Stimulated activated CD4-positive, alpha-beta T cell treated with anti-CD3 and anti-CD28 coated beads, Interleukin-2, amount 100 ng/mL, for 48 hours (primary cell): Measurements from ENCODE around the gene PDZD8.
"Not testable (repeated sequence)": the region's sequence is repeated elsewhere in the genome, so short reads cannot be mapped to it uniquely, and the experiment has no call there.

Experiments
- DNase-seq, 2 donors: peaks; one replicate each; pipeline ENCODE4 v3.0.0-alpha.2; 2020

PDZD8 gene

DNA sequence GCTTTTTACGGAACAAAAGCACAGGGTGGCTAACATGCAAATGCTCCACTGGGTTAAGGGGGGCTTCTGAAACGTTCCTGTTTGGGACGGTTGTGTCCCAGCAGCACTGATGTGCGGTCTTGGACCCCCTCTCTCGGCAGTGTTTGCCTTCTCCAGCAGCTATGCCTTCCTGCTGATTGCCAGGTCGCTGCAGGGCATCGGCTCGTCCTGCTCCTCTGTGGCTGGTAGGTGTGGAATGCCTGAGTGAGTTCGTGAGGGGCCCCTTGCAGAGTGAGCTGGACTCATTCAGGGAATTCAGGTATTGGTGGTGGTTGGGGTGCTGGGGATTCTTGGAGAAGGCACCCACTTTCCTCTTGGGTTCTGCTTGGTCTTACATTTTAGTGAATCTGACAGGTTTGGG lies 121.3 kb downstream of the PDZD8 start:
- DNase-seq, result no peak

DNA sequence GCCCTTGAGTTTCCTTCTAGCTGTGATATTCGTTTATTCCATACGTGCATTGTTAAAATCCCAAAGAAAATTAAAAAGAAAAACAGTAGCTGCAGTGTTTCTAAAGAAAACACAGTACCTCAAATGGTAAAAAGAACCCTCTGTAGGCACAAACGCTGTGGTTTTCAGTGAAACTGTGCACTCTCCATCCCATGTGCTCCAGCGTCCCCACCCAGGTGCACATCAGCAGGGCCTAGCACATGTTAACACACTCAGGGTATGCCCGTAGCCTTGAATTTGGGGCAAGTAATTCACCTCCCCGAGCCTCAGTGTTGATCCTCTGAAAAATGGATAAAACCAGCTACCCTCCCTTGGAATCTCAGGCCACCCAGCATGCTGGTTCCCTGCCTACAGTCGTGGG lies 124.8 kb downstream of the PDZD8 start:
- DNase-seq, result no peak

DNA sequence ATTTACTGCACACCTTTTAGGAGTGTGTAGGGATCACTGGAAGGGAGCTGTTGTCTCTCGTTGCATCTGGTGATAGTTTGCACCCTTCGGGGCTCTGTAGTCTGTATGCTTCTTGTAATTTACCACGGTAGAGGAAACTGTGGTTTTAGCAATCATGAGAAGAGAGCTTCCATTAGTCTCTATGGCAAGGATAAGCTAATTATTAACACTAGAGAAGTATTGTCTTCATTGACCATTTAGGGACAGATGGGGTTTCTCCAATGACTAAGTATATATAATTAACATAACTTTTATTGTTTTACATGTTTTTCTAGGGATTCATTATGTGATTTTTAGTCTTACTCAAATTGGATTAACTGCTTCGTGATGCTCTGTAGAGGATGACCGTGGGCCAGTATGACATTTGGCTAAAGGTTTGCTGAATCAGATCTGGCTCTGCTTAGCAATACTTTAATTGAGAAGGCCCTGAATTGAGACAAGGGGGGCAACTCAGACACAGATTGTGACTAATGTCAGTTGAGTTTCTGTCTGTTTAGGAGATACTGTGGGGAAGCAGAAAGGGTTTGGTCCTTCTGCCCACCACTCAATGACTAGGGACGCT lies 125.6 kb downstream of the PDZD8 start:
- DNase-seq, result no peak

DNA sequence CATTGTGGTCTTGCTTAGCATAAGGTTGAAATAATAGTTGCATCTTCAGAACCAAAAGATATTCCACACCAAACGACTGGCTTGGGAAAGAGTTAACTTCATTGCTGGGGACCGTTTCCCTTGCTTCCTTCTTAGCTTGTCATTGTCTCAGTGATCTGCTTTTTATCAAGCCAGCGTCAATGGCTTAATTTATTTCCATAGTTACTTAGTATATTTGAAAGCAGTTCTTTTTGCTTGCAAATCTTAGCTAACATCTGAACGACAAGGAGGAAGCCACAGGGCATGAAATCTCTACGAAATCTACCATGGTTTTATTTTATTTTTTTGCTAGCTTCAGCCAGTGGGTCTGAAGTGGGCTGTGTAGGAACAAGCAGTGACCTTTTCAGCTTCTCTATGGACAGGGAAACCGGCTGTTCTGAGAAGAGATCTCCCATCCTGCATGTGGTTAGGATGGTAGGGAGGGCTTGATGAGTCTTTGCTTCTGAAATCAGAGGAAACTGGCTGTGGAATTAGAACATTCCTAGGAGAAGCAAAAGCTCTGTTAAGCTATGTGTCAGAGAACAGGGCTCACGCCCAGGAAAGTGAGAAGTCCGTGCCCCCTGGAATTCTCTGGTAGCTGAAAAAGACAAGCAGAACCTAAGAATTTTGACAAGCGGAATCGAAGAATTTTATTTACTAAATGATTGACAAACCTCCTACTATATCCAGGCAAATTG lies 126.3 kb downstream of the PDZD8 start:
- DNase-seq, result no peak

DNA sequence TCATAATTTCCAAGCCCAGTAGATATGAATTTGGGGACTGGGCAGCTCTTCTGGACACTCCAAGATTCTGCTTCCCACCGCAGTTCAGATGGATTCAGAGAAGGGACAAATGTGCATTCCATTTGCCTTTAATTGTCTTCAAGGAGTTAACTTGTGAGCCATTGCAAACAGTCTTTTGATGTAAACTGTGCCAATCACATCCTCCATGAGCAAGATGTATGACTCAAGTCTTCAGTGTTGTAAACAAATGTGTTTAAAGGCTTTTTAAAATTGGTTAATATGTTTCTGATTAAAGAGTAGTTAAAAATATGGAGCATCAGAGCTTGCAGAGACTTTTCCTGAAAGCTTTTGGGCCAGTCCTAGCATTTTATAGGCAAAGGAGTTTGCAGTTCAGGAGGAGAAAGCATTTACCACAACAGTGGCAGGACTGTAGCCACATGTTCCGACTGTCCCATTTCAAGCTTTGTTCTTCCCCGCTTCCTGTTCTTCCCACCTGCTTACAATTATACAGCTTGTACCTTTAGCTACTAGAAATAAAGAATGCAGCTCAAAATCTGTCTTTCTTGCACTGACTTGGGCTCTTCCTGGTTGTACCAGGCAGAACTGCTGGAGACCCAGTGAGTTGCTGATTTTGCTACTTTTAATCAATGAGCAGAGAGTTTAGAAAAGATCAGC lies 128.1 kb downstream of the PDZD8 start:
- DNase-seq, result no peak

DNA sequence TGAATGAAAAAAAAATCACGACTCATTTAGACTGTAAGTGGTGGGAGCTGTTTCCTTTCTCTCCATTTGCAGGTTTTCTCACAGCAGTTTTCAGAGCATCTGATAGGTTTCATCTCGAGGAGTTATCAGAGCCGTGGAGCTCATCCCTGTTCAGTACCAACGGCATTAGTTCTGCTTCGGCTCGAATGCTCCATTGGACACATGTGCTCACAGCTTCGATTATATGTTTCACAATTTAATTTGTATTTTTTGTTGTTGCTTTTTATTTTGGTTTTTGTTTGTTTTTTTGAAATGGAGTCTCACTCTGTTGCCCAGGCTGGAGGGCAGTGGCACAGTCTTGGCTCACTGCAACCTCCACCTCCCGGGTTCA lies 132.8 kb downstream of the PDZD8 start:
- no peak for DNase-seq

DNA sequence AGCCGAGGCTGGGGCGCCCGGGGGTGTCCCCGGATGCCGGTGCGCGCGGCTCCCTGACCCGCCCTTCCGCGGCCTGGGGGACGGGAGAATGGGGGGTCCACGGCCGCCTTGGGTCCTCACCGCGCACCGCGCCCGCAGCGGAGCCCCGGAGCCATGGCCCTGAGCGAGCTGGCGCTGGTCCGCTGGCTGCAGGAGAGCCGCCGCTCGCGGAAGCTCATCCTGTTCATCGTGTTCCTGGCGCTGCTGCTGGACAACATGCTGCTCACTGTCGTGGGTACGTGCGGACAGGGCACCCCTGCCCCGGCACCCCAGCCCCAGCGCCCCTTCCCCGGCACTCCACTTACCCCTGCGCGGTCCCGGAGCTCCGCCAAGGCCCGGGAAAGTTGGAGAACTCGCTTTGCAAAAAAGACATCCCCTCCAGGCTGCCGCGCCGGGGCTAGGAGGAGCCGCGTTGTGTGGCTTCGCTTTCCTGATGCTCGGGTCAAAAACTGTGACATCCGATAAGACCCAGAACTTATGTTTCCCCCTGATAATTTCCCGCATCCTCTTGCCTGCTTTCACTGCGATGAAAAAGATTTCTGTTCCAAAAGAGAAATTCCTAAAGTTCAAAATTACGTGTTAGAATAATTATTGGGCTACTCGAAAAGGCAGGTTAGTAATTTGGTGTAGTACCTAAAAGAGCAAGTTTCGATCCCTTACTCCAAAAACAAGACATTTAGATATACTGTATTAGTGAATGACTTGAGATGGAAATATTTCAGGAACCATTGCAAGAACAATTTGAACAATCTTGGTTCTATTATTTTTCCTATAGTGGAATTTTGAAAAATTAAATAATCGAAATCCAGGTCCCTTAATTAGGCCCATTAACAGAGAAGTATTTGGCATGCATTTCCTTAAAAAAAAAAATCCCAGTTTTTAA lies 133.4 kb downstream of the PDZD8 start:
- DNase-seq, result no peak

DNA sequence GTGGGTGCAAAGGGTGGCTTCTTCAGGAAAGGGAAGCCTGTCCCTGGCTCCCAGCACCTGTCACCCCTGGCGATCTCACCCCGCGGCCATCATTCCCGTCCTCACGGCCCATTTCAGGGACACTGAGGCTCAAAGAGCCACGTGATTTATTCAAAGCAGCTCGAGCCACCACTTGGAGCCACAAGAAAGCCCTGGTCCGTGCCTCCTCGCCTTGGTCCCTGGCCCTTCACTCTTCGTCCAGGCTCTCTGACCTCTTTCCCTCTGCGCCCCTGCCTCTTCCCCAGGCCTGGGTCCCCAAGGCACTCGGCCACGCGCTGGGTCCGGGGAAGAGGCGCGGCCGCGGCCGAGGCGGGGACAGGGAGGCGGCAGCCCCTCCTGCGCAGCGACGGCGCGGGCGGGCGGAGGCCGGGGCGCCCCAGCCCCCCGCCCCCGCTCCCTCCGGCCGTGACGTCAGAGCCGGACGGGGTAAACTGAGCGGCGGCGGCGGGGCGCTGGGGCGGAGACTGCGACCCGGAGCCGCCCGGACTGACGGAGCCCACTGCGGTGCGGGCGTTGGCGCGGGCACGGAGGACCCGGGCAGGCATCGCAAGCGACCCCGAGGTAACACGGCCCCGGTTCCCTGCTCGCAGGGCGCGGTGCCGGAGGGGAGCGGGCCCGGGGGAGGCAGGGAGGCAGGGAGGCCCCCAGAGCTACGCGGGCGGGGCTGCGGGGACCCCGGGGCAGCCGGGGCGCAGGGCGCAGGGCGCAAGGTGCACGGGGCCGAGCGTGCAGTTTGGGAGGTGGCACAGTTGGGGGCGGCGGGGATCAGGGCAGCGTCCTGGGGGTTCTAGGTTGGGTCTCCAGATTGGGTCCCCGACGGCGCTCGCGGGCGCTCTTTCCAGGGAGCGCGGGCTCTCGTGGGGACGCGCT lies 134.4 kb downstream of the PDZD8 start, which contains the start of gene SLC18A2:
Gene SLC18A2 (plus strand): TSS at position 494 of the 909 bp plus-strand sequence. CDS start 580 bp downstream, outside the sequence.
- DNase-seq, result no peak

DNA sequence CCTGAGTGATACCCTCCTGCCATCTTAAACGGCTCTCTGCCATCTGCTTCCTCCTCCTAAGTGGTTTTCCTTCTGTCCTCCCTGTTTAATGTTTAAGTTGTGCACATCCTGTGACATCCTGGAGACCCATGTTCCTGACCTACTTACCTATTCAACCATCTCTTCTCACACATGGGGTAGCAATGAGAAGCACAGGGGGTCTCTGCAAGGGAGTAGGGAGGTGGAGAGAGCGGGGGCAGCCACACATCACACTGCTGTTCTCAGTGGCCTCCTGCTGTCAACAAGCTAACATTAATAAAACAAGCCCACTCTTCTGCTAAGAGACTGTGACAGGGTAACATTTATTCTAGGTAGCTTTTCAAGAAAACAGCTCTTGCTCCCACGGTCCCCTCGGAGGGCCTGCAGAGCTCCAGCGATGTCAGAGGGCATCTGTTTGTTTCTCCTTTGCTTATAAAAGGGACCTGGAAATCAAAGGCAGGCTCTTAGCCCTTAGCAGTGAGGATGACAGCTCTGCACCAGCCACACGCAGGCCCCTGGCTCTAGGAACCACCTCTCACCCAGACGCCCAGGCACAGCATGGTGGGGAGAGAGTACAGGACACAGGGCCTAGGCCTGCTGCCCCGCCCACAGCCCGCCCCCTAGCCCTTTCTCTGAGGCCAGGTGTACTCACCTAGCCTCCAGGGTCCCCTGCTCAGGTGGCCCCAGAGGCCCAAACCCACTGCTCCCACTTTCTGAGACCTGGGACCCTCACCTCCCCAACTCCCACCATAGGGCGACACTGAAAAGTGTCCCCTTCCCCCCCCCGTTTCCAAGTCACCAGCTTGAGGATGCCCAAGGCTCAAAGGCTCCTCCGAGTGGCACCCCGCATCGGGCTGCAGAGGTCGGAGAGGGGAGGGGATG lies 135.3 kb downstream of the PDZD8 start:
- no peak for DNase-seq

DNA sequence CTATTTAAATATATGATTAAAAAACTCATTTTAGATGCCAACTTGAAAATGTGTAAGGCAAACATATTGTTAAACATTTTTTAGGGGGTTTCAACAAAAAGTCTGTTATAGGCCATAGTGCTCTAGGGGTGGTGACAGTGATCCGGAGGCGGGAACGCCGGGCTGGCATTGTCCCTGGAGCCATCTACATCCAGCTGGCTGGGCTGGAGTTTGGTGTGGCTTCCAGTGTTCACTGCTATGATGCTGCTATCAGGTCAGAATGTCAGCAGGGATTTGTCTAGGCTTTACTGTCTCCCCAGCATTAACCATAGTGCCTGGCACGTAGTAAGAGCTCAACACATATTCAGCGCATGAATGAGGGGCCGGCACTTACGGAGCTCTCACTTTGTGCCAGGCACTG lies 136.2 kb downstream of the PDZD8 start:
- no peak for DNase-seq

DNA sequence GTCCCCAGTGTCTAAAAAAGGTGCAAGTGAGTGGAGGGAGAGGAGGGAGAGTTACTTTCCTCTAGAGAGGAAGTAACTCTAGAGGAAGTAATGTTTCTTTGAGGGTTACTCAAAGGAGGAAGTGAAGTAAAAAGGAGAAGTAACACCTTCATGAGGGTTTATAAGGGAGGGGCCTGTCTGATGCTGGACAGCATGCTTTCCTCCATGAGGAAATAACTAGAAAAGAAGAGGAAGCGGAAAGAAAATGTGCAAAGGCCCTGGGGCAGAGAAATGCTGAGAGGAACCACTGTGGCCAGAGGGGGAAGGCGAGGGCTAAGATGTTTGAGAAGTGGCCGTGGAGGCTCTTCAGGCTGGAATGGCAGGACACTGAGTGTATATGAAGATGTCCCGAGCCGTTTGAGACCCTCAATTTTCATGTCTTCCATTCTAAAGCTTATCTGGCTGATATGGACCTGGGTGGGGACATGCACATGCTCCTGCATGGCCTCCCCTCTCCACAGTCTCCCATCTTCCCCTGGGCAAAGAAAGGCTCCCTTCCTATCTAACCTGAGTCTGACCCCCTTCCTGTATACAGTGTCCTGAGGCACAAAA lies 137.7 kb downstream of the PDZD8 start:
- DNase-seq, result no peak

DNA sequence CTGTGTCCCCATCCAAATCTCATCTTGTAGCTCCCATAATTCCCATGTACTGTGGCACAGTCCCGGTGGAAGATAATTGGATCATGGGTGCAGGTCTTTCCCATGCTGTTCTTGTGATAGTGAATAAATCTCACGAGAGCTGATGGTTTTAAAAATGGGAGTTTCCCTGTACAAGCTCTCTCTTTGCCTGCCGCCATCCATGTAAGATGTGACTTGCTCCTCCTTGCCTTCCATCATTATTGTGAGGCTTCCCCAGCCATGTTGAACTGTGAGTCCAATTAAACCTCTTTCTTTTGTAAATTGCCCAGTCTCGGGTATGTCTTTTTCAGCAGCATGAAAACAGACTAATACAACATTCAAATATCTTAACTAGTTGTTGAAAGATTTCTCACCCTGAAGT lies 145.1 kb downstream of the PDZD8 start:
- not testable (repeated sequence) for DNase-seq

DNA sequence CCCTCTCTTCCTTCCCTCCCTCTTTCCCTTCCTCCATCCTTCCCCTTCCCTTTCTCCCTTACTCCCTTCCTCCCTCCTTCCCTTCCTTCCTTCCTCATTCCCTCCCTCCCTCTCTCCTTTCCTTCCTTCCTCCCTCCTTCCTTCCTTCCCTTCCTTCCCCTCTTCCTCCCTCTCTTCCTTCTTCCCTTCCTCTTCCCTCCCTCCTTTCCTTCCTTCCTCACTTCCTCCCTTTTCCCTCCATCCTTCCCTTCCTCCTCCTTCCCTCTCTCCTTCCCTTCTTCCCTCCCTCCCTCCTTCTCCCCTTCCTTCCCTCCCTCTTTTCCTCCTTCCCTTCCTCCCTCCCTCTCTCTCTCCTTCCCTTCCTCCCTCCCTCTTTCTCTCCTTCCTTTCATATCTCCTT lies 147.0 kb downstream of the PDZD8 start:
- no peak for DNase-seq
